Left ventricle myocardium inferior (tissue), 1 donor: ENCODE data around the gene MRPS26. TPM values are rescaled to one million over a fixed set of nuclear protein-coding genes. Genes with fewer than 3 reads are reported as not detected.
A peak's percentile ranks its signal among the peaks of the same experiment; 100 is the strongest.
"Not testable (repeated sequence)": the region's sequence is repeated elsewhere in the genome, so short reads cannot be mapped to it uniquely, and the experiment has no call there.

ENCODE experiments used
- DNase-seq: peaks from one replicate; pipeline ENCODE4 v3.0.0-alpha.2; 2020
- H3K27ac ChIP-seq: fragments of 200-600 bp; replicated peaks from 2 replicates; pipeline ENCODE4 v1.8.0; 2021
- H3K27me3 ChIP-seq: fragments of 200-600 bp; 2 replicates; pipeline ENCODE4 v1.8.0; 2021; ENCODE audit warnings: low read depth
- H3K36me3 ChIP-seq: fragments of 200-600 bp; 2 replicates; pipeline ENCODE4 v1.8.0; 2021
- H3K4me1 ChIP-seq: fragments of 200-600 bp; 2 replicates; pipeline ENCODE4 v1.8.0; 2021
- H3K4me3 ChIP-seq: fragments of 200-600 bp; 2 replicates; pipeline ENCODE4 v1.8.0; 2021; ENCODE audit warnings: mild to moderate bottlenecking, moderate library complexity
- H3K9me3 ChIP-seq: fragments of 200-600 bp; replicated peaks from 2 replicates; pipeline ENCODE4 v1.8.0; 2021
- CTCF ChIP-seq: fragments of 200-600 bp; IDR thresholded peaks from 2 replicates; pipeline ENCODE4 v1.8.0; 2021; ENCODE audit warnings: antibody characterized with exemption, mild to moderate bottlenecking, borderline replicate concordance
- intact Hi-C: fragments of 100-400 bp; cut with micrococcal nuclease; formaldehyde crosslinking; loops from one replicate; pipeline ENCODE4 v1.11.0; 2022
- total RNA-seq: library from RNA; stranded (reverse); fragmentation: NEBNext Ultra II Directional; extraction: Animal tissue kit (Norgen Biotek cat#: 25700); gene quantifications from one replicate; pipeline ENCODE4 v1.2.1, GENCODE V29; 2021
- donor health status: DM: no; HTN: yes; CAD: no; lungs with severe emphysema.

MRPS26 gene
- total RNA-seq, 1 donor from 2014 or later, result 55.6 TPM

- intact Hi-C loops, result no loop called here
- Histone ChIP-seq H3K27me3 (peaks cover 52% of the 10 kb centered on the region), H3K4me3 (peak overlapping the region; percentile 72), H3K36me3 (no peaks in the 10 kb centered on the region), H3K9me3 (no peaks in the 10 kb centered on the region), H3K4me1 (peaks cover 17% of the 10 kb centered on the region), H3K27ac (no peak overlapping the region)
- no peak for DNase-seq
- no peak for TF ChIP-seq CTCF
These were observed 26.8 kb downstream of the MRPS26 start for GRCh38 chr20:3072530-3073250.

- H3K9me3 ChIP-seq, H3K36me3 ChIP-seq, intact Hi-C loops, H3K4me3 ChIP-seq, DNase-seq, H3K27ac ChIP-seq: not testable (repeated sequence)
- peaks cover 17% of the 10 kb centered on the region for H3K4me1 ChIP-seq
- peaks cover 52% of the 10 kb centered on the region for H3K27me3 ChIP-seq
These were observed 27.4 kb downstream of the MRPS26 start for GRCh38 chr20:3073251-3073643.

GRCh38 chr20:3074812-3075211 is 29.0 kb downstream of the MRPS26 start:
- no peak for TF ChIP-seq CTCF
- intact Hi-C loops, result no loop called here
- no peak for DNase-seq
- H3K36me3 ChIP-seq, result no peaks in the 10 kb centered on the region
- no peak overlapping the region for H3K27ac ChIP-seq
- H3K27me3 ChIP-seq, result peaks cover 57% of the 10 kb centered on the region
- H3K9me3 ChIP-seq, result no peaks in the 10 kb centered on the region
- H3K4me3 ChIP-seq, result no peak overlapping the region
- peaks cover 17% of the 10 kb centered on the region for H3K4me1 ChIP-seq

- H3K36me3 ChIP-seq, H3K4me3 ChIP-seq, DNase-seq, intact Hi-C loops, H3K27ac ChIP-seq, H3K9me3 ChIP-seq: not testable (repeated sequence)
- H3K27me3 ChIP-seq, result peaks cover 59% of the 10 kb centered on the region
- H3K4me1 ChIP-seq, result peaks cover 17% of the 10 kb centered on the region
These were observed 29.5 kb downstream of the MRPS26 start for GRCh38 chr20:3075315-3075714.

GRCh38 chr20:3077618-3078134 is 31.8 kb downstream of the MRPS26 start:
- intact Hi-C loops, result no loop called here
- no peak overlapping the region for H3K4me3 ChIP-seq
- DNase-seq, result no peak
- H3K4me1 ChIP-seq, result peaks cover 22% of the 10 kb centered on the region
- no peak for TF ChIP-seq CTCF
- peaks cover 51% of the 10 kb centered on the region for H3K27me3 ChIP-seq
- H3K36me3 ChIP-seq, result no peaks in the 10 kb centered on the region
- no peaks in the 10 kb centered on the region for H3K9me3 ChIP-seq
- H3K27ac ChIP-seq, result no peak overlapping the region

GRCh38 chr20:3080939-3081388 is 35.1 kb downstream of the MRPS26 start:
- peaks cover 28% of the 10 kb centered on the region for H3K4me1 ChIP-seq
- intact Hi-C loops, result no loop called here
- no peak for TF ChIP-seq CTCF
- H3K9me3 ChIP-seq, result no peaks in the 10 kb centered on the region
- no peaks in the 10 kb centered on the region for H3K36me3 ChIP-seq
- H3K4me3 ChIP-seq, result no peak overlapping the region
- H3K27me3 ChIP-seq, result peaks cover 57% of the 10 kb centered on the region
- peak overlapping the region; percentile 71 for H3K27ac ChIP-seq
- peak; percentile 75 for DNase-seq
